Left lung (tissue), 10 donors: ENCODE results near the gene TF. TPM values are rescaled to one million over a fixed set of nuclear protein-coding genes. Genes with fewer than 3 reads are reported as not detected.

ENCODE experiments used
- ATAC-seq: fragments of 200-7000 bp; cut with Tn5 transposase; one replicate; pipeline ENCODE4 v1.9.1; 2020; ENCODE audit warnings: moderate library complexity
- DNase-seq, 4 donors: peaks; one replicate each; pipeline ENCODE4 v3.0.0-alpha.2; 2013 to 2020
- H3K27ac ChIP-seq, 2 donors: fragments of 200-600 bp; sonication (generic) in 1 of 2; one replicate each; pipeline versions ENCODE4 v1.5.0 to v1.8.0; 2020 to 2021
- H3K27me3 ChIP-seq, 2 donors: fragments of 200-600 bp; sonication (generic) in 1 of 2; one replicate each; pipeline versions ENCODE4 v1.5.0 to v1.8.0; 2020 to 2021
- H3K36me3 ChIP-seq, 2 donors: fragments of 200-600 bp; sonication (generic) in 1 of 2; one replicate each; pipeline versions ENCODE4 v1.5.0 to v1.8.0; 2020 to 2021
- H3K4me1 ChIP-seq, 2 donors: fragments of 200-600 bp; one replicate each; pipeline ENCODE4 v1.8.0; 2021
- H3K4me3 ChIP-seq, 2 donors: fragments of 200-600 bp; sonication (generic) in 1 of 2; one replicate each; pipeline versions ENCODE4 v1.5.0 to v1.8.0; 2020 to 2021; ENCODE audit warnings: mild to moderate bottlenecking in 1 of 2
- H3K9me3 ChIP-seq, 2 donors: fragments of 200-600 bp; sonication (generic) in 1 of 2; one replicate each; pipeline versions ENCODE4 v1.5.0 to v1.8.0; 2020 to 2021
- CTCF ChIP-seq, 2 donors: fragments of 200-600 bp; sonication (generic) in 1 of 2; IDR thresholded peaks; one replicate each; pipeline versions ENCODE4 v1.5.0 to v1.8.0; 2021; ENCODE audit warnings: antibody characterized with exemption in 2 of 2
- intact Hi-C, 2 donors: fragments of 100-400 bp; cut with DNase I; formaldehyde crosslinking; loops; one replicate each; pipeline versions ENCODE4 v1.11.2 to v1.14.2; 2022
- polyA plus RNA-seq, 6 donors: library from polyadenylated mRNA; unstranded; fragments of 120-200 nt; gene quantifications; one replicate each; pipeline ENCODE4 v1.2.1, GENCODE V29; 2013; ENCODE audit not compliant: insufficient read length in 6 of 6
- total RNA-seq, 2 donors: library from RNA; stranded (reverse); fragmentation: NEBNext Ultra II Directional; extraction: Animal tissue kit (Norgen Biotek cat#: 25700); gene quantifications; one replicate each; pipeline ENCODE4 v1.2.1, GENCODE V29; 2021
- donor health status: DM: no; HTN: yes; CAD: no.
- donor health status: DM: no; HTN: no; CAD: no.

The TF gene
- total and polyA plus RNA-seq, 8 donors, result 2.1 to 13.1 (median 5.2) TPM

DNA sequence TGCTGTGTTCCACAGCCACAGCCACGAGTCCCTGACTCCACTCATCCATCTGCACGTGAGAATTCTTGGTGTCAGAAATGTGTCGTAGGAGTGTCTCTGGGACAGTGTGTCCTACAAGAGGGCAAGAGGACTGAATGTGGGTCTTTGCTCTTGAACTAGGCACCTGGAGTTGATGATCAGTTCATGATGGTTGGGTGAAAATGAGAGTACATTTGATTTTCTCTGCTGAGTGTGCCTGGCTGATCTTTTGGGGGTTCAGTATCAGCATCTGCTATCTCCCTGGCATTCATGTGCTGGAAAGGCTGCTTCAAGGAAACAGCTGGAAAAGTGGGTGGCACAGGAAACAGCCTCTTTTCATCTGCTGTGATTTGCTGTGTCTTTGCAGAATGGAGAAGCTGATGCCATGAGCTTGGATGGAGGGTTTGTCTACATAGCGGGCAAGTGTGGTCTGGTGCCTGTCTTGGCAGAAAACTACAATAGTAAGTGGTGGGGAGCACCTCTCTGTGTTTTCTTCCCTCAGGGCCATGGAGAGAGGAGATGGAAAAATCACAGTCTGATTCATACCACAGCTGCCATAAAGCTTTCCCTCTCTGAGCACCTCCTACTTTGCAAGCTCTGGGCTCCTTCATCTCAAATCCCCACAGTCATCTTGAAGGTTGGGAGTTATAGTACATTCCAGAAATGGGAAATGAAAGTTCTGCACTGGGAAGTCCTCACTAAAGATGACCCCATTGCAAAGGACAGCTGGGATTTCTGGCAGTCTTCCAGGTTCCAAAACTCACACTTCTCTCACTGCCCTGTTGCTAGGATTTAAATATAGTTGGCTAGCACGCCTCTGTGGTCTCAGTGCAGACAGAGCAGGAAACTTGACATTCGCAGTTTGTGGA, 17.8 kb downstream of the TF start:
- ATAC-seq (peak; percentile 29), DNase-seq (peak in 2 of 4 donors; percentile 72 to 83)
- H3K9me3 ChIP-seq, result no peaks in the 10 kb centered on the region
- no peak for TF ChIP-seq CTCF (IDR thresholded peaks at IDR 0.05)
- H3K4me1 ChIP-seq, result no peaks in the 10 kb centered on the region
- no peaks in the 10 kb centered on the region for H3K36me3 ChIP-seq
- H3K27me3 ChIP-seq, result no peaks in the 10 kb centered on the region
- intact Hi-C loops, result no loop called here
- H3K4me3 ChIP-seq, result no peak overlapping the region
- H3K27ac ChIP-seq, result no peak overlapping the region

DNA sequence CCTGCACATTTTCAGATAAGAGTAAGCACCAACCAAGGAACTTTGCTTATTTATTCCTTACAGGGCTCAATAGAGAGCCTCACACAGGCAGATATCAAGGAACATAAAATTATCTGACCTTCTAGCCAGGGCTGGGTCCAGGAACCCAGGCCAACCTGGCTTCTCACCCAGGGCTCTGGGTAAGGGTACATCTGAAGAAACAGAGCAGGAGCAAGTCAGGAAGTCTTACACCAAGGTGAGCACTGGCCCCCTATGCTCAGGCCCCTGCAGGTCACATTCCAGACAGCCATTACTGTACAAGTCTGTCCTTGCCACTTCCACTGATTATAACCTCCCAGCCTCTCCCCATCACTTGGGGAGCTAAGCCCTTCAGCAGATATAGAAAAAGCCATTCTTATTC, 19.1 kb downstream of the TF start:
- Histone ChIP-seq H3K27ac (no peak overlapping the region), H3K9me3 (no peaks in the 10 kb centered on the region), H3K27me3 (no peaks in the 10 kb centered on the region), H3K4me1 (no peaks in the 10 kb centered on the region), H3K36me3 (no peaks in the 10 kb centered on the region), H3K4me3 (no peak overlapping the region)
- intact Hi-C loops, result no loop called here
- TF ChIP-seq CTCF (IDR thresholded peaks at IDR 0.05), result no peak
- ATAC-seq (no peak), DNase-seq (no peak)

DNA sequence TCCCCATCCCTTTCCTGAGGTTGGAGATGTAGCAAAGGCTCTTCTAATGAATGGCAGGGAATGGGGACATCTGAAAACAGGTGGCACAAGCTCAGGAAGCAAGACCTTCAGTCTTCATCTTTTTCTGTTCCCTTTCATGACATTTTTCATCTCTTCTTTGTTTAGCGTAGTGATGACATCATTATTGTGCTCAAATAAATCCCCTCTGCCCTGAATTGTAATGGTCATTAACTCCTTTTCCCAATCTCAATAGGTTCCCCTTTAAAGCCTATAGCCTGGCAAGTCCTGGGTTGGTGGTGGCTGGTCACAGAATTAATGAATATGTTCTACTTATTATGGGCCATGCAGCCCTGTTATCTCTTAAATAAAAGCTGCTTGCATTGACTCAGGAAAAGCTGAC, 21.4 kb downstream of the TF start:
- intact Hi-C loops, result no loop called here
- TF ChIP-seq CTCF (IDR thresholded peaks at IDR 0.05), result no peak
- Histone ChIP-seq H3K4me3 (no peak overlapping the region), H3K4me1 (no peaks in the 10 kb centered on the region), H3K36me3 (no peaks in the 10 kb centered on the region), H3K27me3 (no peaks in the 10 kb centered on the region), H3K27ac (no peak overlapping the region), H3K9me3 (no peaks in the 10 kb centered on the region)
- DNase-seq, result no peak
- no peak for ATAC-seq

- no peak for TF ChIP-seq CTCF (IDR thresholded peaks at IDR 0.05)
- Histone ChIP-seq H3K27me3 (no peaks in the 10 kb centered on the region), H3K4me3 (no peak overlapping the region), H3K4me1 (no peaks in the 10 kb centered on the region), H3K9me3 (no peaks in the 10 kb centered on the region), H3K27ac (no peak overlapping the region), H3K36me3 (no peaks in the 10 kb centered on the region)
- ATAC-seq, result no peak
- intact Hi-C loops, result no loop called here
- DNase-seq, result no peak
Observed at GRCh38 chr3:133769536-133769935, 23.3 kb downstream of the TF start.

- Histone ChIP-seq H3K9me3 (no peaks in the 10 kb centered on the region), H3K4me3 (no peak overlapping the region), H3K27me3 (no peaks in the 10 kb centered on the region), H3K36me3 (no peaks in the 10 kb centered on the region), H3K27ac (no peak overlapping the region), H3K4me1 (no peaks in the 10 kb centered on the region)
- intact Hi-C loops, result no loop called here
- no peak for DNase-seq
- TF ChIP-seq CTCF (IDR thresholded peaks at IDR 0.05), result no peak
- no peak for ATAC-seq
Observed at GRCh38 chr3:133773732-133774131, 27.5 kb downstream of the TF start.
